Activated naive CD4-positive, alpha-beta T cell treated with anti-CD3 and anti-CD28 coated beads, Interleukin-2, amount 50 U/mL, for 72 hours (primary cell): ENCODE data around the gene SIX2. TPM values are rescaled to one million over a fixed set of nuclear protein-coding genes. Genes with fewer than 3 reads are reported as not detected.
"Not testable (repeated sequence)": the region's sequence is repeated elsewhere in the genome, so short reads cannot be mapped to it uniquely, and the experiment has no call there.

ENCODE experiments used
- ATAC-seq, 2 donors: fragments of 150-1000 bp; cut with Tn5 transposase; 2 replicates each; pipeline ENCODE4 v1.10.0; 2021; ENCODE audit warnings: mild to moderate bottlenecking in 2 of 2, moderate library complexity in 2 of 2
- DNase-seq, 2 donors: peaks; one replicate each; pipeline ENCODE4 v3.0.0; 2021 to 2022; ENCODE audit warnings: low spot score in 2 of 2
- H3K27ac Mint-ChIP-seq, 2 donors: one replicate each; pipeline ENCODE4 v1.8.0; 2022; ENCODE audit warnings: mild to moderate bottlenecking in 2 of 2, mixed read lengths in 2 of 2
- H3K36me3 Mint-ChIP-seq, 2 donors: one replicate each; pipeline ENCODE4 v1.8.0; 2022; ENCODE audit warnings: mixed read lengths in 2 of 2
- H3K9me3 Mint-ChIP-seq, 2 donors: one replicate each; pipeline ENCODE4 v1.8.0; 2022; ENCODE audit warnings: mixed read lengths in 2 of 2
- total RNA-seq, 2 donors: library from RNA; stranded (reverse); gene quantifications; one replicate each; pipeline ENCODE4 v1.2.3, GENCODE V29; 2022

Gene SIX2
- not detected for total RNA-seq

DNA sequence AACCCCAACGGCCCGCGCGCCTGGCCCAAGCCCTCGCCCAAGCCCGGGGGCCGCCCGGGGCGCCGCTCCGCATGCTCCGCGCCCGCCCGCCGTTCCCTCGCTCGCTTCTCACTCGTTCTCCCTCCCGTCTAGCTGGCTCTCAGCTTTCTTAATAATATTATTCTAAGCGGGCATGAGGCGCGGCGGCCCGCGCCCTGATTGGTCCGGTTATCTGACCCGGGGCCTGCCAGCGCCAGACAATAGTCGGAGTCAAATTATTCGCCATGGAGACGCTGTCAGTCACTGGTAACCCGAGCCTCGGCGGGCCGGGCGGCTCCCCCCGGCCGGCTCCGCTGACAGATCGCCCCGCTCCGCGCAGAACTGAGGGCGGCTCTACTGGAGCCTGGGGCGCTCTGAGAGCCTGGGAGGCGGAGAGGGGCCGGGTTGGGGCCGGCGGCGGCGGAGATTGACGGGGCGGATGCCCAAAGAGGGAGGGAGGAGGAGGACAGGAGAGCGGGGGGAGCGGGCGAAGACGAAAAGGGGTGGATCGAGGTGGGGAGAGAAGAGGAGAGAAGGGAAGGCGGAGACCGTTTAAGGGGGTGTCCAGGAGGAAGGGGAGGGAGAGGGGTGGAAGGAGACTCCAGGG, at the start of gene SIX2:
Gene SIX2, minus strand, starts transcription at position 150 of the 625 bp plus-strand sequence. CDS start 342 bp downstream, outside the sequence.
- H3K27ac Mint-ChIP-seq = no peak within 1 kb of the TSS
- peak in 1 of 2 donors; percentile 26 for ATAC-seq
- H3K36me3 Mint-ChIP-seq = peaks cover 0 to 21% of the 10 kb centered on the region in 2 donors
- no peaks in the 10 kb centered on the region for H3K9me3 Mint-ChIP-seq
- DNase-seq = peak in 1 of 2 donors; percentile 28

GRCh38 chr2:45055162-45055605, 45.9 kb upstream of the SIX2 start:
- H3K9me3 Mint-ChIP-seq = no peaks in the 10 kb centered on the region
- ATAC-seq = no peak
- no peaks in the 10 kb centered on the region for H3K36me3 Mint-ChIP-seq
- H3K27ac Mint-ChIP-seq = no peak overlapping the region
- no peak for DNase-seq

DNA sequence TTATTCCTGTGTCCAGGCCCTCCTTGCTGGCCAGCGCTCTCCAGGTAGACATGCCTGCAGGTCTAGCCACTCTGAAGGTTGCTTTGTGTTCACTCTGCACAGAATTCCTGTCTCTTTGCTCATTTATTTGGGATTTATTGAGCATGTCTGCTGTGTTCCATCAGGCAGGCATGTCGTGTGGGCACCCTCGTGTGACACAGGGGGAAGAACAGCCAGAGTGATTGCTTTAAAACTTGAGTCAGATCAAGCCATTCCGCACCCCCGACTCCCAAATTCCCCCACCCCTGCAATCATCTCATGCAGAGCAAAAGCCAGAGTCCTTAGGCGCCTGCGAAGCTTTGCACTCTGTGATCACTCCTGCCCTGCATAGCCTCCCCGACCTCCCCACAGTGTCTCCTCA, 44.7 kb upstream of the SIX2 start:
- no peak for ATAC-seq

GRCh38 chr2:45052388-45052928, 43.2 kb upstream of the SIX2 start:
- Mint-ChIP-seq H3K9me3 (no peaks in the 10 kb centered on the region), H3K36me3 (no peaks in the 10 kb centered on the region), H3K27ac (no peak overlapping the region)
- no peak for ATAC-seq
- DNase-seq = no peak

More for the DNA sequence above, 44.7 kb upstream of the SIX2 start:
- no peak for DNase-seq
- H3K27ac Mint-ChIP-seq = no peak overlapping the region
- no peaks in the 10 kb centered on the region for H3K9me3 Mint-ChIP-seq
- H3K36me3 Mint-ChIP-seq = no peaks in the 10 kb centered on the region

DNA sequence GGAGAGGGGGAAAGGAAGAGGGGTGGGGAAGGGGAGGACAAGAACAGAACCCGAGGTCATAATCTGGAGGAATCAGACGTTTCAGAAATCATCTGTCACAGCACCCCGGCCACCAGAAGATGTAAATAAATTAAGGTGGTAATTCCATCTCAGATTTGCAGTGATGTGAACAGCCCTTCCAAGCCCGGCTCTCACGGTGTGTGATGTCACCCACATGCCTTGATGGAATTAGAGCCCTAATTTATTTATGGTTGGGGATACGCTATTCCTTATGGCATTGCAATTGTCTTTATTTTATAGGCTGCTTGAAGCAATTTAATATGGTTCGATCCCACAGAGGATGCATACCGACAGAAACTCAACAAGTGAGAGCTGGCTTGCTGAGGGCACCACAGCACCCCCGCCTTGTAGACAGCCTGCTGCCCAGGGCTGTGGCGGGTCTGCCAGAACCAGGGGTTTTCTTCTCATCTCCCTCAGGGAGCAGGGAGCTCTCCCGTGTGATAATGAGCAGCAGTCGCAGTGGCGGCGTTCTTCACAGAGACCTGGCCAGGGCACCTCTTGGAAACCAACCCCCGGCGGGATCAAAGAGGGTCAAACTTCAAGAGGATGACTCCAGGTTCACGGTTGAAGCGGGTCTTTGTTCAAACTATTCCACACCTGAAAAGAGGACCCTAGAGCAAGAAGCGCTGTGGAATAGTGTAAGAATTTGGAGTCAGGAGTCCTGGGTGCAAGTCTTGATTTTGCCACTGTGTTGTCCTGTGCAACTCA, 40.5 kb upstream of the SIX2 start:
- Mint-ChIP-seq H3K27ac (no peak overlapping the region), H3K36me3 (no peaks in the 10 kb centered on the region), H3K9me3 (no peaks in the 10 kb centered on the region)
- DNase-seq = no peak
- ATAC-seq = no peak

- H3K27ac Mint-ChIP-seq = no peak overlapping the region
- H3K36me3 Mint-ChIP-seq = no peaks in the 10 kb centered on the region
- no peak for ATAC-seq
- no peaks in the 10 kb centered on the region for H3K9me3 Mint-ChIP-seq
- DNase-seq = no peak
Observed at GRCh38 chr2:45047301-45047700, 38.0 kb upstream of the SIX2 start.

DNA sequence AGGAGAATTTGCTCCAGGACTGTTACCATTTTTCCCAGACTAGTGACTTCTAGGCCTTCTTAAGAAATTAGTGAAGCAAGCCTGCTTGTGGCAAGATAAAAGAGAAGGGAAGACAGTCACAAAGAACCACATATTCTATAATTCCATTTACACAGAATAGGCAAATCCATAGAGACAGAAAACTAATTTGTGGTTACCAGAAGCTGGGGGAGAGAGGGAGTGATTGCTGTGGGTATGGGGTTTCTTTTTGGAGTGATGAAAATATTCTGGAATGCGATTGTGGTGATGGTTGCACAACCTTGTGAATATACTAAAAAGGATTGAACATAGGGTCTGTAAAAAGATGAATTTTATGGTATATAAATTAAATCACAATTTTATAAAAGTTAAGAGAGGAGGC, 37.5 kb upstream of the SIX2 start:
- no peak overlapping the region for H3K27ac Mint-ChIP-seq
- no peak for ATAC-seq
- no peak for DNase-seq
- no peaks in the 10 kb centered on the region for H3K36me3 Mint-ChIP-seq
- H3K9me3 Mint-ChIP-seq = no peaks in the 10 kb centered on the region

GRCh38 chr2:45045706-45046105, 36.5 kb upstream of the SIX2 start:
- Mint-ChIP-seq H3K36me3 (no peaks in the 10 kb centered on the region), H3K9me3 (no peaks in the 10 kb centered on the region), H3K27ac (no peak overlapping the region)
- ATAC-seq (no peak), DNase-seq (no peak)

- no peaks in the 10 kb centered on the region for H3K36me3 Mint-ChIP-seq
- DNase-seq (no peak), ATAC-seq (no peak)
- H3K9me3 Mint-ChIP-seq = no peaks in the 10 kb centered on the region
- H3K27ac Mint-ChIP-seq = no peak overlapping the region
Observed at GRCh38 chr2:45044916-45045315, 35.7 kb upstream of the SIX2 start.

DNA sequence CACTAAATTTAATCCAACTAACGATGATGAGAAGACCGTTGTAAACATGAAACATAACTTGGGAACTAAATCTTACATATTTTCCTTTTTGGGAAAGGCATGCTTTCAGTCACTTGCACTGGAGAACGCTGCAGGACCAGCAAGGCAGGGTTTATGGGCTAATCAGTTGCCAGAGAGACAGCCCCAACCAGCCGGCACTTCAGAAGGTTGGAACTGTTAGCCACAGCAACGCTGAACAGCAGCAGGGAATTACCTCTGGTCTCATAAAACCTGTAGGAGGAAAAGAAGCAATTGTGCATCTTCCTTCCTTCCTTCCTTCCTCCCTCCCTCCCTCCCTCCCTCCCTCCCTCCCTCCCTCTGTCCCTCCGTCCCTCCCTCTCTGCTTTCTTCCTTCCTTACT, 33.9 kb upstream of the SIX2 start:
- ATAC-seq (no peak), DNase-seq (no peak)
- Mint-ChIP-seq H3K36me3 (no peaks in the 10 kb centered on the region), H3K9me3 (no peaks in the 10 kb centered on the region), H3K27ac (no peak overlapping the region)

- H3K27ac Mint-ChIP-seq = no peak overlapping the region
Observed at GRCh38 chr2:45042401-45042800, 33.1 kb upstream of the SIX2 start.

DNA sequence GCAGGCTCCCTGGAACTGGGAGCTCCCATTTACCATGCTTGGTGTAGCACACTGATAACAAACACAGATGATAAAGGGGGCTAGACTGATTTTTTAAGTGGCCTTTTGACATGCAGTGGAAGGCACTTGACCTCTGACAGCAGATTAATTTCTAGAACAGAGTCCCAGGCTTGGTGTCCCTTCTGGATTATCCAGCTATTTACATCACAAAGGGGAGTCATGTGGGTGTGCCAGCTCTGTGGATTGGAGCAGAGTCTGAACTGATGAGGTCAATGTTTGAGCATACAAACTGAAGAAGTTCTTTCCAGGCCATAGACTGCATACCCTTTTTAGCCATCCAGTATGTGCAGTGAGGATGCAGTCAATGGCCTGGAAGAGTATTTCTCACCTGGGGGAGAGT, 31.5 kb upstream of the SIX2 start:
- DNase-seq = no peak
- ATAC-seq = no peak
- Mint-ChIP-seq H3K27ac (no peak overlapping the region), H3K9me3 (no peaks in the 10 kb centered on the region), H3K36me3 (no peaks in the 10 kb centered on the region)

More at GRCh38 chr2:45042401-45042800, 33.1 kb upstream of the SIX2 start:
- no peak for DNase-seq
- Mint-ChIP-seq H3K9me3 (no peaks in the 10 kb centered on the region), H3K36me3 (no peaks in the 10 kb centered on the region)
- ATAC-seq = no peak

GRCh38 chr2:45039804-45040203, 30.6 kb upstream of the SIX2 start:
- H3K9me3 Mint-ChIP-seq, H3K27ac Mint-ChIP-seq, ATAC-seq, DNase-seq, H3K36me3 Mint-ChIP-seq: not testable (repeated sequence)

DNA sequence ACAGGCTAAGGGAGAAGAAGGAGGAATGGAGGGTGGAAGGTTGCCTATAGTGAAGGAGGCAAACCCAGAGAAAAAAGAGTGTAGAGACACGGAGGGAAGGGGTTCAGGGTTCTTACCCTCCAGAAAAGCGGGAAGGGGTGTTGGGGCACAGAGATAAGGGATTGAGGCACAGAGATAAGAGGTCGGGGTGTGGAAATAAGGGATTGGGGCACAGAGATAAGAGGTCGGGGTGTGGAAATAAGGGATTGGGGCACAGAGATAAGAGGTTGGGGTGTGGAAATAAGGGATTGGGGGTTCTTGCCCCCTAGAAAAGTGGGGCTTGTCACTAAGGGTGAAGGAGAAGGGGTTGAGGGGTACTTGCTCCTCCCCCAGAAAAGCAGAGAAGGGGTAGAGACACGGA, 29.6 kb upstream of the SIX2 start:
- not testable (repeated sequence) for H3K27ac Mint-ChIP-seq, H3K36me3 Mint-ChIP-seq, DNase-seq, ATAC-seq, H3K9me3 Mint-ChIP-seq

GRCh38 chr2:45033302-45033701, 24.1 kb upstream of the SIX2 start:
- no peaks in the 10 kb centered on the region for H3K9me3 Mint-ChIP-seq
- DNase-seq (no peak), ATAC-seq (no peak)
- no peaks in the 10 kb centered on the region for H3K36me3 Mint-ChIP-seq
- no peak overlapping the region for H3K27ac Mint-ChIP-seq

DNA sequence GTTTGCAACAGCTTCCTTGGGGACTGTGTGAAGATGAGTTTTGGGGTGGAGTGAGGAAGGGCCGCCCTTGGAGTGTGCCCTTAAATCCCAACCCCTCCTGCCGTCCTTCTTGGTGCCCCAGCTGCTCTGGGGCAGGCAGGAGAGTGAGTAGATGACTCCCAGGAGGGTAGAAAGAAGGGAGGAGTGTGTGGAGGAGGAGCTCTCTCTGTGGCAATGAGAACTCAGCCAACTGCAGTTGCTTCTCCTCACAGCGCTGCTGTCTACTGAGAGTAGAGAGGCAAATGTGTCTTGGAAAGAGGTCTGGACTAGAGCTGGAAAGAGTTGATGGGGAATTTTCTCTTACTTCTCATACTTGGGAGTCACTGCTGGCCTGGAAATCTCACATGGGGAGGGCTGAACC, 21.8 kb upstream of the SIX2 start:
- Mint-ChIP-seq H3K27ac (no peak overlapping the region), H3K36me3 (no peaks in the 10 kb centered on the region), H3K9me3 (no peaks in the 10 kb centered on the region)
- DNase-seq (no peak), ATAC-seq (no peak)

- H3K36me3 Mint-ChIP-seq = no peaks in the 10 kb centered on the region
- H3K9me3 Mint-ChIP-seq = no peaks in the 10 kb centered on the region
- no peak overlapping the region for H3K27ac Mint-ChIP-seq
- ATAC-seq (no peak), DNase-seq (no peak)
Observed at GRCh38 chr2:45030553-45030952, 21.3 kb upstream of the SIX2 start.

DNA sequence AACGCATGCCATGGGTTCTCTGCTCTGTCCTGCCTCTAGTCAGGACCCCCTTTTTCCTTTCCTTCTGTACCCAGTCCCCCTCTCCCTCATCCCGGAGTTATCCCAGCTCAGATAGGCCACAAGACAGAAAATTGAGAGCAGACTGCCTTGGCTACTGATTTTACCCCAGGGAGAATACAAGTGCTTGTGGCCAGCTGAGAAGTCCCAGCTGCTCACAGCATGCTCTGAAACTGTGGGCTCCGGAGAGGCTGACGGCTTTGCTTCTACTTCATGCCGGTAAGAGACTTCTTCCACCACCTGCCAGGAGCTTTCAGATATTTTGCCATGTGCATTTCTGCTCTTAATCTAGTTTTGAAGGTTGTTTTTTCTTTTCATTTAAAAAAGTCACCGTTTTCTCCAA, 20.0 kb upstream of the SIX2 start:
- ATAC-seq (no peak), DNase-seq (no peak)
- H3K9me3 Mint-ChIP-seq = no peaks in the 10 kb centered on the region
- H3K27ac Mint-ChIP-seq = peak overlapping the region in 1 of 2 donors; percentile 85
- no peaks in the 10 kb centered on the region for H3K36me3 Mint-ChIP-seq
